H1 (cell line): ENCODE measurements around the gene ATG16L2.

Source experiments
- CBX8 ChIP-seq: fragments of 300-800, 300-1000 bp; sonication (generic); IDR thresholded peaks from 2 replicates; pipeline ENCODE4 v1.7.1; 2016; ENCODE audit warnings: low read depth, low read length, borderline replicate concordance
- EGR1 ChIP-seq: IDR thresholded peaks from 2 replicates; pipeline ENCODE4 v1.6.1; 2011; ENCODE audit warnings: low read depth, low read length, borderline replicate concordance
- EZH2 ChIP-seq: fragments of 200-600 bp; sonication (generic); IDR thresholded peaks from 2 replicates; pipeline ENCODE4 v1.7.1; 2012; ENCODE audit warnings: low read depth, mild to moderate bottlenecking, moderate library complexity, low read length, inconsistent platforms; ENCODE audit not compliant: severe bottlenecking
- HDAC2 ChIP-seq, 2 experiments: fragments of 300-600 bp in 1 of 2; sonication (generic) in 1 of 2; IDR thresholded peaks; 2 replicates each; pipeline ENCODE4 v1.6.1; 2011 to 2012; ENCODE audit warnings: low read depth in 2 of 2, low read length in 2 of 2, mild to moderate bottlenecking in 2 of 2, moderate library complexity in 2 of 2, borderline replicate concordance in 1 of 2, inconsistent platforms in 1 of 2
- RFX5 ChIP-seq: IDR thresholded peaks from 2 replicates; pipeline ENCODE4 v1.6.1; 2011; ENCODE audit warnings: low read depth, low read length, improper control_type of control experiment, borderline replicate concordance
- SIN3A ChIP-seq, 2 experiments: IDR thresholded peaks in 1 of 2; conservative IDR thresholded peaks in 1 of 2; 2 replicates each; pipeline ENCODE4 v1.6.1; 2011 to 2012; ENCODE audit warnings: low read length in 2 of 2, improper control_type of control experiment in 1 of 2, low read depth in 1 of 2, mild to moderate bottlenecking in 1 of 2
- SP1 ChIP-seq: IDR thresholded peaks from 2 replicates; pipeline ENCODE4 v1.6.1; 2011; ENCODE audit warnings: low read depth, low read length
- SRF ChIP-seq: IDR thresholded peaks from 2 replicates; pipeline ENCODE4 v1.6.1; 2011; ENCODE audit warnings: mild to moderate bottlenecking, low read depth, low read length, moderate library complexity
- YY1 ChIP-seq: IDR thresholded peaks from 2 replicates; pipeline ENCODE4 v1.6.1; 2011; ENCODE audit warnings: low read depth, mild to moderate bottlenecking, low read length
- TF ChIP-seq, protein P1 (sequence below), 3 experiments: IDR thresholded peaks; 1 replicate in 2 of 3; 2 replicates in 1 of 3; pipeline versions ENCODE4 v1.5.1 to v1.6.1; 2011; ENCODE audit warnings: low read length in 3 of 3, mild to moderate bottlenecking in 3 of 3, inconsistent platforms in 2 of 3, low read depth in 1 of 3, moderate library complexity in 1 of 3; ENCODE audit not compliant: insufficient read depth in 1 of 3; ENCODE audit errors: control extremely low read depth in 1 of 3
- TF ChIP-seq, protein P2 (sequence below): IDR thresholded peaks from 2 replicates; pipeline ENCODE4 v1.6.1; 2012; ENCODE audit warnings: inconsistent platforms

DNA sequence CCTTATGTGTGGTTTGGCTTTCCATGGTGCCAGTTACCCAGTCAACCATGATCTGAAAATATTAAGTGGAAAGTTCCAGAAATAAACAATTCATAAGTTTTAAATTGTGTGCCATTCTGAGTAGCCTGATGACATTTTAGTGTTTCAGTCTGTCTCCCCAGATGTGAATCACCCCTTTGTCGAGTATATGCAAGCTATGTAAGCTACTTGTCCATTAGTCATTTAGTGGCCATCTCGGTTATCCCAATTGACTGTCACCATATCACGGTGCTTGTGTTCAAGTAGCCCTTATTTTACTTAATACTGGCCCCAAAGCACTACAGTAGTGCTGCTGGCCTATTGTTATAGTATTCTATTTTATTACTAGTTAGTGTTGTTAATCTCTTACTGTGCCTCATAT lies 44.9 kb downstream of the ATG16L2 start:
- TF ChIP-seq YY1: no peak
- no peak for TF ChIP-seq SIN3A (conservative IDR thresholded peaks at IDR 0.05 in 1 of 2, IDR thresholded peaks at IDR 0.05 in 1 of 2; ENCODE audit: low read depth in 1 of 2, low read length in 2 of 2)
- TF ChIP-seq HDAC2 (IDR thresholded peaks at IDR 0.05; ENCODE audit: borderline replicate concordance in 1 of 2, low read depth in 2 of 2, low read length in 2 of 2): no peak
- TF ChIP-seq, protein P1, sequence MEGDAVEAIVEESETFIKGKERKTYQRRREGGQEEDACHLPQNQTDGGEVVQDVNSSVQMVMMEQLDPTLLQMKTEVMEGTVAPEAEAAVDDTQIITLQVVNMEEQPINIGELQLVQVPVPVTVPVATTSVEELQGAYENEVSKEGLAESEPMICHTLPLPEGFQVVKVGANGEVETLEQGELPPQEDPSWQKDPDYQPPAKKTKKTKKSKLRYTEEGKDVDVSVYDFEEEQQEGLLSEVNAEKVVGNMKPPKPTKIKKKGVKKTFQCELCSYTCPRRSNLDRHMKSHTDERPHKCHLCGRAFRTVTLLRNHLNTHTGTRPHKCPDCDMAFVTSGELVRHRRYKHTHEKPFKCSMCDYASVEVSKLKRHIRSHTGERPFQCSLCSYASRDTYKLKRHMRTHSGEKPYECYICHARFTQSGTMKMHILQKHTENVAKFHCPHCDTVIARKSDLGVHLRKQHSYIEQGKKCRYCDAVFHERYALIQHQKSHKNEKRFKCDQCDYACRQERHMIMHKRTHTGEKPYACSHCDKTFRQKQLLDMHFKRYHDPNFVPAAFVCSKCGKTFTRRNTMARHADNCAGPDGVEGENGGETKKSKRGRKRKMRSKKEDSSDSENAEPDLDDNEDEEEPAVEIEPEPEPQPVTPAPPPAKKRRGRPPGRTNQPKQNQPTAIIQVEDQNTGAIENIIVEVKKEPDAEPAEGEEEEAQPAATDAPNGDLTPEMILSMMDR (IDR thresholded peaks at IDR 0.05; ENCODE audit: control extremely low read depth in 1 of 3, insufficient read depth in 1 of 3, low read depth in 1 of 3, low read length in 3 of 3): no peak
- TF ChIP-seq CBX8: no peak
- TF ChIP-seq SP1: no peak
- TF ChIP-seq, protein P2, sequence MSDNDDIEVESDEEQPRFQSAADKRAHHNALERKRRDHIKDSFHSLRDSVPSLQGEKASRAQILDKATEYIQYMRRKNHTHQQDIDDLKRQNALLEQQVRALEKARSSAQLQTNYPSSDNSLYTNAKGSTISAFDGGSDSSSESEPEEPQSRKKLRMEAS: no peak
- no peak for TF ChIP-seq RFX5
- no peak for TF ChIP-seq EZH2
- TF ChIP-seq SRF: no peak
- no peak for TF ChIP-seq EGR1
